Hematopoietic multipotent progenitor cell treated with erythropoietin and hydrocortisone succinate and interleukin-3 and kit ligand, for 17 days (in vitro differentiated cells): ENCODE measurements around the gene OPN1SW.

Source experiments
- DNase-seq: peaks from one replicate; pipeline ENCODE4 v3.0.0-alpha.2; 2015; ENCODE audit warnings: low spot score

Gene OPN1SW

GRCh38 chr7:128732521-128733277, 42.9 kb downstream of the OPN1SW start:
- DNase-seq = no peak

GRCh38 chr7:128731184-128731583, 44.4 kb downstream of the OPN1SW start:
- DNase-seq = no peak

- no peak for DNase-seq
Observed at GRCh38 chr7:128729494-128729893, 46.1 kb downstream of the OPN1SW start.

- DNase-seq = no peak
Observed at GRCh38 chr7:128728598-128728997, 47.0 kb downstream of the OPN1SW start.

GRCh38 chr7:128727239-128727638, 48.4 kb downstream of the OPN1SW start:
- DNase-seq = no peak

- no peak for DNase-seq
Observed at GRCh38 chr7:128726737-128727072, 48.9 kb downstream of the OPN1SW start.

GRCh38 chr7:128726059-128726736, 49.4 kb downstream of the OPN1SW start:
- DNase-seq = no peak

- no peak for DNase-seq
Observed at GRCh38 chr7:128725531-128725930, 50.1 kb downstream of the OPN1SW start.

- no peak for DNase-seq
Observed at GRCh38 chr7:128724743-128725142, 50.9 kb downstream of the OPN1SW start.
